GM19193 (cell line): ENCODE data around the gene UBL5.

Experiments used
- POLR2A ChIP-seq: IDR thresholded peaks from 4 replicates; pipeline ENCODE4 v1.6.1; 2011; ENCODE audit not compliant: insufficient read depth, insufficient read length; ENCODE audit errors: extremely low read depth

The UBL5 gene

GRCh38 chr19:9842834-9843625 lies 15.3 kb downstream of the UBL5 start:
- no peak for TF ChIP-seq POLR2A

GRCh38 chr19:9847087-9847671 lies 19.5 kb downstream of the UBL5 start:
- TF ChIP-seq POLR2A = no peak

GRCh38 chr19:9848060-9848459 lies 20.3 kb downstream of the UBL5 start:
- TF ChIP-seq POLR2A = no peak

- TF ChIP-seq POLR2A = no peak
Measured at GRCh38 chr19:9848762-9849161, 21.0 kb downstream of the UBL5 start.

GRCh38 chr19:9849791-9850190 lies 22.1 kb downstream of the UBL5 start:
- no peak for TF ChIP-seq POLR2A

- no peak for TF ChIP-seq POLR2A
Measured at GRCh38 chr19:9850235-9850959, 22.7 kb downstream of the UBL5 start.

- TF ChIP-seq POLR2A = no peak
Measured at GRCh38 chr19:9854282-9854846, 26.6 kb downstream of the UBL5 start.

GRCh38 chr19:9856609-9857008 lies 28.9 kb downstream of the UBL5 start:
- TF ChIP-seq POLR2A = no peak

- no peak for TF ChIP-seq POLR2A
Measured at GRCh38 chr19:9857076-9857721, 29.5 kb downstream of the UBL5 start.

- no peak for TF ChIP-seq POLR2A
Measured at GRCh38 chr19:9857920-9858746, 30.4 kb downstream of the UBL5 start.

- no peak for TF ChIP-seq POLR2A
Measured at GRCh38 chr19:9858766-9859165, 31.0 kb downstream of the UBL5 start.

GRCh38 chr19:9860407-9860806 lies 32.7 kb downstream of the UBL5 start:
- TF ChIP-seq POLR2A = no peak

GRCh38 chr19:9861503-9861902 lies 33.8 kb downstream of the UBL5 start:
- no peak for TF ChIP-seq POLR2A

GRCh38 chr19:9862938-9863337 lies 35.2 kb downstream of the UBL5 start:
- no peak for TF ChIP-seq POLR2A

- no peak for TF ChIP-seq POLR2A
Measured at GRCh38 chr19:9863759-9864158, 36.0 kb downstream of the UBL5 start.
